NCI-H2081 (cell line): ENCODE results near the gene TOMM7.
"Not testable (repeated sequence)": the region's sequence is repeated elsewhere in the genome, so short reads cannot be mapped to it uniquely, and the experiment has no call there.

Source experiments
- DNase-seq, 2 experiments: peaks; one replicate each; lab custom pipeline; 2025; lab: John Stamatoyannopoulos, UW

TOMM7 gene

DNA sequence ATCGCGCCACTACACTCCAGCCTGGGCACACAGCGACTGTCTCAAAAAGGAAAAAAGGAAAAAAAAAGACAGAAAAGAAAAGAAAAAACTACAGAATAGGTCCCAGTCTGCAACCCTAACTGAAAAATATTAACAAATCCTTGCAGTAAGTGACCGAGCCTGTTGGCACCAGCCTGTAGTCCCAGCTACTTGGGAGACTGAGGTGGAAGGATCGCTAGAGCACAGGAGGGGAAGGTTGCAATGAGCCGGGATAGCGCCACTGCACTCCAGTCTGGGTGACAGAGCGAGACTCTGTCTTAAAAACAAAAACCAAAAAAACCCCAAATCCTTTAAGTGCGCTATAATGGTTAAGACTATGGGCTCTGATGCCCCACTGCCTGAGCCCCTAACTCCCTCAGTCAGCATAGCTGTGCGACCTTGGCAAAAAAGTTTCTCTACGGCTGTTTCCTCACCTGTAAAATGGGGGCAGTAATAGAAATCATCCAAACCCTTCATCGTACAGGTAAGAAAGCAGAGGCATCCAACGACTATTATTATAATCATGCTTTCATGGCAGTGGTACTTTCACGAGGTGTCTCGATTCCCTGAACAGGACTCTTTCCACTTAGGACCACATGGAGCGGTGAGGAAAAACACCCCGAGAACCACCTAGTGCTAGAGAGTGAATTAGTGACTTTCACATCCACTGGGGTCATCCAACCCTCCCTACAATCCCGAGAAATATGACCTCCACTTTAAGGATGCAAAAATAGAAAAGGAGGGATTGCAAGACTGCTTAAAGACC lies 755 bp downstream of the TOMM7 start:
- peak in 1 of 2 experiments; percentile 27 for DNase-seq

GRCh38 chr7:22819476-22819875 lies 3.2 kb downstream of the TOMM7 start:
- DNase-seq = no peak

GRCh38 chr7:22814261-22815208 lies 8.1 kb downstream of the TOMM7 start:
- no peak for DNase-seq

DNA sequence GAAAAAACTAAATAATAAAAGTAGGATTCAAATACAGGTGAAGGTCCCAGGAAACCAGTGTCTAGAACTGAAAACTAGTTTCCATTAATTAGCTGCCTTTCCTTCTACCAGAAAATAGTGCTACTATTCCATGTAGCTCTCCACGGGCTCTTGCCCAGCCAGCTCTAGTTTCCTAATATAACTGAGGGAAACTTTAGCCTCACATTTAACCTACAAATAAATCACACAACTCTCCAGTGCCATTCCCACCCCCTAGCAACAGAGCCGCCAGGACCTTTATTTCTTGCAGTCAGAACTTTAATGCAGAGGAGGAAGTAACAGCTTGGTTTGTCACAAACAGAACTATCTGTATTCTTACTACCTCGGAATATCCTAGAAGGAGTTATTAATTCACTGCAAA lies 10.3 kb downstream of the TOMM7 start:
- no peak for DNase-seq

- no peak for DNase-seq
Observed at GRCh38 chr7:22811746-22812280, 10.8 kb downstream of the TOMM7 start.

GRCh38 chr7:22810843-22811242 lies 11.8 kb downstream of the TOMM7 start:
- DNase-seq = no peak

- no peak for DNase-seq
Observed at GRCh38 chr7:22809902-22810642, 12.6 kb downstream of the TOMM7 start.

DNA sequence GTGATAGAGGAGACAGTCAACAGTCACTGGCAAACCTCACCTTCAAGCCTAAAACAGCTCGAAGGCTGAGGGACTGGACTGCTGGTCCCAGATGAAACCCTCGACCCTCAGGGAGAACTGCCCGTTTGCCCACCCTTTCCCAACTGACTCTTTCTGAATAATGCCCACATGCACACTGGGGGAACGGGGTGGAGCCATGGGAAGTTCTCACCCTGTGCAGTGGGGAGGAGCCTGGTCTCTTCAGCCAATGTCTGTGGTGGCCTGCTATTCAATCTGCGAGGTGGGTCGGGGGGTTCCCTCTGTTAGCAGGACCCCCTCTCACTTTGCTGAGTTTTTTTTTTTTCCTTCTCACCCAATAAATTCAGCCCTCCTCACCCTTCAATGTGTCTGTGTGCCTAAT lies 14.5 kb downstream of the TOMM7 start:
- DNase-seq = no peak

DNA sequence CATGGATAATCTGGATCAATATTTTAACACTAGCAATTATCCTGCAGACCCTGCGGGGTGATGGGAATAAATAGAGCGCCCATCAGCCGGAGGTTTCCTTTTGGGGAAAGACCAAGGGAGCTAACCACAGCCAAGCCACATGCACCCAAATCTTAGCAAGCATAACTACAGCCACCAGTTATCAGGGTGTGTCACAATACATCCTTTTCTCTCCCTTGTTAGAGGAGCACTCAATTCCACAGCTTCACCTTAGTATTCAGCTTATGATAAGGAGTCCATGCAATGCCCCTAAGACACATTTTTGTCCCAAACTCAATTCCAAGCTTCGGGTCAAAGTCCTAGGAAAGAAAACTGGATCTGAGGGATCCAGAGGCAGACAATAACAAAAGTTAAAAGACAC lies 15.9 kb downstream of the TOMM7 start:
- no peak for DNase-seq

- DNase-seq = no peak
Observed at GRCh38 chr7:22805227-22805626, 17.4 kb downstream of the TOMM7 start.

- not testable (repeated sequence) for DNase-seq
Observed at GRCh38 chr7:22802831-22803230, 19.8 kb downstream of the TOMM7 start.

DNA sequence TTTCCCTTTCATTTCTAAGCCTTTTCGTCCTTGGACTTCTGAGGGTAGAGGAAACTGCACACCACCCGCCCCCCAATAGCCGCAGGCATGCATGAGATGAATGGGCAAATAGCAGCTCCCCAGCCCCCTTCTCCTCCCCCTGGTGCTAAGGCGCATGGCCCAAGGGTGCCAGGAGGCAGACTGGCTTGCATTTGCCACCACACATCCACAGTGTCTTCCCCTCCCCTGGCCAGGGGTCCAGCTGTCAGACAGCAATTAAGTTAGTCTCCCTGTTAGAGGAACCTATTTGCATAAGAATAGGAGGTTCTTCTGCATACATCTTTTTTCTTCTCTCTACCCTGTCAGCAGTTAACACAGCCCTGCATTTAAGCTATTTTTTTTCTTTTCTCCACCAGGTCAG lies 20.2 kb downstream of the TOMM7 start:
- no peak for DNase-seq

- DNase-seq = no peak
Observed at GRCh38 chr7:22801912-22802311, 20.7 kb downstream of the TOMM7 start.

DNA sequence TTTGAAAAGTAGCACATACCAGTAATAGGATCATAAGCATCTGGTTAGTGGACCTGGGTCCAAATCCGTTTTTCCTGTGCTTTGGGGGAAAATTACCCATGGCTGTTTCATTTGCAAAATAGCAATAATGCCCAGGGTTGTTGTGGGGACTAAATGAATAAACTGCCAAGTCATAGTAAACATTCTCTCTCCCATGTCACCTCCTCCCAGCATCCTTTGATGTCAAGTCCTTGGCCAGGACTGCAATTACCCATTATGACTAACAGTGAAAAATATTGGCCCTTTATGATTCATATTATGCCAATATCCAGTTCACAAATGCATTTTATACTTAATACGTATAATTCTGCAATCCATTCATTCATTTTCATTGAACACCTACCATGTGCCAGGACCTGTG lies 23.0 kb downstream of the TOMM7 start:
- no peak for DNase-seq

- no peak for DNase-seq
Observed at GRCh38 chr7:22793593-22794462, 28.8 kb downstream of the TOMM7 start.

DNA sequence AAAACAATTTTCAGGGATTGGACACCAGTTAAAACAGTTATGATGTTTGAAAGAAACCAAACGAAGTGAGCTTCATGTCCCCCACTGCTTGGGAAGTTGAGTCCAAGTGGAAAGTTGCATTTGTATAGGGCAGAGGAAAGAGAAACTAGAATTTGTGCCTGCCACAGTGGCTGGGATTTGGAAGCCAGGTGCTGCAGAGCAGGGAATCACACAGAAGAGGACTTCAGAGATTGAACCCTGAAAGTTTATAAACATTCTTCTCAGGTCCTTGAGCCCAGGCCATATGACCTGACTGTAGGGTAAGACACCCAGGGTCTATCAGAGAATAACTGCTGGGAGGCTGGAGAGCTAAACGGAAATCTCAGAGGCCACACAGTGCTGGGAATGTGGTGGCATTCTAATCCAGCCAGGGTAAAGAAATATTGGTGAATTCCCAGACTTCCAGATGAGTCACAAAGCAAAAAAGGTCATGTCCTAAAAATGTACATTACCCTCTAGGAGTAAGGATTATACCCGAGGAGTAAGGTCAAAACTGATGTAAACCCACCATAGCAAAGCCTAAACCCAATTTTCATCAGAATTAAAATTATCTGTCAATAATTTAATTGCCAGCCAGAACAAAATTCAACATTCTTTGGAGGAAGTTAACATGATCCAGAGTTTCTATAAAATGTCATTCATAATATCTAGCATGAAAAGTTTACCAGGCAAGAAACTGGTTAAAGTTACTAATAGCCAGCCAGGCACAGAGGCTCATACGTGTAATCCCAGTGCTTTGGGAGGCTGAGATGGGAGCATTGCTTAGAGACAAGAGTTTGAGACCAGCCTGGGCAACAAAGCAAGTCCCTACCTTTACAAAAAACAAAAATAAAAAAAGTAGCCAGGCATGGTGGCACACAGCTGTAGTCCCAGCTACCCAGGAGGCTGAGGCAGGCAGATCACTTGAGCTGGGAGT lies 31.2 kb downstream of the TOMM7 start:
- no peak for DNase-seq

GRCh38 chr7:22790640-22791039 lies 32.0 kb downstream of the TOMM7 start:
- DNase-seq = not testable (repeated sequence)

GRCh38 chr7:22787951-22788350 lies 34.7 kb downstream of the TOMM7 start:
- no peak for DNase-seq

DNA sequence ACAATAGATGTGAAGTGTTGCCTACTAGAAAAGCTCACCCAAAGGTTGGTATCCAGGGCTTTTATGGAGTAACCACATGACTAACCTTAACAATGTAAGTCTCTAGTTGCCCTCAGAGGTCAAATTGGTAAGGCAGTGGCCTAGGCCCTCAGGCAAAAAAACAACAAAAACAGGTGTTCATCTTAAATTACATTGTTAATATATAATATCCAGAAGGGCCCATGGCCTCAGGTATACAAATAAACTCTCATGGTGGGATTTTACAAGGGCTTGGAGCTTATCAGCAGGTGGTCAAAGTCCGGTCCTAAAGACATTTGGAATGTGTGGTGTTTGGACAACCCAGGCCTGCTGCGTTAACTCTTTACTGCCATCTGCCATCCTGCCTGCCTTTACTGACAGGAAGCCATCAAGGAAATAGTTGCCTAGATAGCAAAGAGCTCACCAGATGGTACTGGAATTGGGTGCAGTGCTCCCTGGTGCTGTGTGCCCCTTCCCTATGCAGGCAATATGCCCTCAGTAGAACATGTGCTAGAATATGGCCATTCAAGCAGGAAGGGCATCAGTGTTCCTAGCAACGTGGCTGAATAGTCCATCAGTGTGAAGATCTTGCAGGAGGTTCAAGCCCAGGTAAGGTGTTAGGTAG lies 36.2 kb downstream of the TOMM7 start:
- DNase-seq = no peak
